Mesenchymal stem cell (in vitro differentiated cells and primary cell): ENCODE data around the gene FBXO3.

Source experiments
- DNase-seq: peaks from one replicate; pipeline ENCODE4 v3.0.0-alpha.2; 2013
- H2AFZ ChIP-seq: one replicate; pipeline ENCODE4 v1.6.1; 2013; ENCODE audit warnings: low read depth, mild to moderate bottlenecking, control low read depth, inconsistent platforms, low read length, moderate library complexity
- H2AK5ac ChIP-seq: 2 replicates; pipeline ENCODE4 v1.6.1; 2013; ENCODE audit warnings: low read length, moderate library complexity, mild to moderate bottlenecking, inconsistent platforms; ENCODE audit not compliant: severe bottlenecking
- H2BK120ac ChIP-seq: one replicate; pipeline ENCODE4 v1.6.1; 2013; ENCODE audit warnings: low read depth, mild to moderate bottlenecking, inconsistent platforms, low read length, moderate library complexity
- H2BK12ac ChIP-seq, 2 experiments: one replicate each; pipeline ENCODE4 v1.6.1; 2013; ENCODE audit warnings: inconsistent platforms in 2 of 2, low read length in 2 of 2, mild to moderate bottlenecking in 2 of 2, moderate library complexity in 2 of 2, control low read depth in 1 of 2
- H2BK15ac ChIP-seq: one replicate; pipeline ENCODE4 v1.6.1; 2013; ENCODE audit warnings: mild to moderate bottlenecking, low read depth, inconsistent platforms; ENCODE audit not compliant: poor library complexity, severe bottlenecking
- H2BK5ac ChIP-seq: 2 replicates; pipeline ENCODE4 v1.6.1; 2013; ENCODE audit warnings: low read depth, mild to moderate bottlenecking, low read length, control low read depth, inconsistent platforms; ENCODE audit not compliant: poor library complexity, severe bottlenecking
- H3K14ac ChIP-seq, 2 experiments: one replicate each; pipeline ENCODE4 v1.6.1; 2013; ENCODE audit warnings: inconsistent platforms in 2 of 2, low read length in 2 of 2, control low read depth in 1 of 2, mild to moderate bottlenecking in 1 of 2, moderate library complexity in 1 of 2
- H3K18ac ChIP-seq, 2 experiments: one replicate each; pipeline ENCODE4 v1.6.1; 2013; ENCODE audit warnings: inconsistent platforms in 2 of 2, low read length in 2 of 2, control low read depth in 1 of 2, low read depth in 1 of 2, mild to moderate bottlenecking in 1 of 2
- H3K23ac ChIP-seq, 2 experiments: one replicate each; pipeline ENCODE4 v1.6.1; 2013; ENCODE audit warnings: inconsistent platforms in 2 of 2, low read length in 2 of 2, mild to moderate bottlenecking in 2 of 2, moderate library complexity in 2 of 2, control low read depth in 1 of 2
- H3K27ac ChIP-seq: 2 replicates; pipeline ENCODE4 v1.5.1; 2013; ENCODE audit warnings: mild to moderate bottlenecking, moderate library complexity, low read length, control low read depth, inconsistent platforms; ENCODE audit not compliant: poor library complexity, severe bottlenecking
- H3K27me3 ChIP-seq, 2 experiments: 2 replicates each; pipeline versions ENCODE4 v1.6.1 to v1.7.0; 2013; ENCODE audit warnings: low read length in 2 of 2, mild to moderate bottlenecking in 2 of 2, moderate library complexity in 2 of 2, control low read depth in 1 of 2, inconsistent platforms in 1 of 2; ENCODE audit not compliant: control insufficient read depth in 1 of 2, insufficient read depth in 1 of 2
- H3K36me3 ChIP-seq, 2 experiments: 2 replicates each; pipeline versions ENCODE4 v1.6.1 to v1.7.0; 2013; ENCODE audit warnings: low read length in 2 of 2, control low read depth in 1 of 2, inconsistent platforms in 1 of 2, low read depth in 1 of 2, mild to moderate bottlenecking in 1 of 2; ENCODE audit not compliant: insufficient read depth in 2 of 2, control insufficient read depth in 1 of 2
- H3K4ac ChIP-seq, 2 experiments: one replicate each; pipeline ENCODE4 v1.6.1; 2013; ENCODE audit warnings: inconsistent platforms in 2 of 2, low read length in 2 of 2, mild to moderate bottlenecking in 2 of 2, moderate library complexity in 2 of 2, control low read depth in 1 of 2, low read depth in 1 of 2
- H3K4me1 ChIP-seq: 2 replicates; pipeline ENCODE4 v1.6.1; 2013; ENCODE audit warnings: low read depth, low read length, control low read depth; ENCODE audit not compliant: control insufficient read depth, insufficient read depth
- H3K4me2 ChIP-seq: 2 replicates; pipeline ENCODE4 v1.6.1; 2013; ENCODE audit warnings: low read length, mild to moderate bottlenecking, inconsistent platforms; ENCODE audit not compliant: poor library complexity, severe bottlenecking
- H3K4me3 ChIP-seq, 2 experiments: 2 replicates each; pipeline versions ENCODE4 v1.5.1 to v1.7.0; 2013; ENCODE audit warnings: low read length in 2 of 2, mild to moderate bottlenecking in 2 of 2, control low read depth in 1 of 2, low read depth in 1 of 2; ENCODE audit not compliant: insufficient read depth in 1 of 2
- H3K79me1 ChIP-seq: replicated peaks from 2 replicates; pipeline ENCODE4 v1.6.1; 2013; ENCODE audit warnings: mild to moderate bottlenecking, control low read depth, low read length, inconsistent platforms; ENCODE audit not compliant: poor library complexity, severe bottlenecking
- H3K9ac ChIP-seq: 2 replicates; pipeline ENCODE4 v1.7.0; 2013; ENCODE audit warnings: mild to moderate bottlenecking, low read length, moderate library complexity
- H3K9me3 ChIP-seq: 2 replicates; pipeline ENCODE4 v1.7.0; 2013; ENCODE audit warnings: mild to moderate bottlenecking, low read length; ENCODE audit not compliant: control insufficient read depth
- H4K8ac ChIP-seq: one replicate; pipeline ENCODE4 v1.6.1; 2013; ENCODE audit warnings: inconsistent platforms, mild to moderate bottlenecking, low read length, moderate library complexity
- H4K91ac ChIP-seq: one replicate; pipeline ENCODE4 v1.6.1; 2013; ENCODE audit warnings: mild to moderate bottlenecking, low read length, inconsistent platforms
- WGBS: methylation state at CpG from one replicate; pipeline ENCODE4 v1.1.7; 2013; ENCODE audit warnings: mixed read lengths; 5-methylcytosine and 5-hydroxymethylcytosine counted together

FBXO3 gene

DNA sequence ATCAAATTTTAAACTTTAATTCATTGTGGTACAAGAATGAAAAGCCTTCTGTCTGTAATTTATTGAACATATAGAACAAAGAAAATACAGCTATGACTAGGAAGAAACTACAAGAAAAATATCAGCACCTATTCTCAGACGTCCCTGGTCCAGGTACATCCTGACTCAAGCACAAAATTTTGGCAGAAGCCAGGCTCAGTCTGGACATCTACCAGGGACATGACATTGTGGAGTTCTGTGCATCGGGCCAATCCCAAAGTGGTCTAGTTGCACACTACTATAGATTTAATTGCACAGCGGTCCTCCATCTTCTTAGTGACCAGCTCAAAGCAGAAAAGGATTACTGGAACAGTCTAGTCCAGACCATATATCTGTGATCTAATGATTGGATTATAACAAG, 22.4 kb downstream of the FBXO3 start:
- over 99% methylated on average over 3 of the region's 3 CpGs for WGBS
- DNase-seq = no peak

DNA sequence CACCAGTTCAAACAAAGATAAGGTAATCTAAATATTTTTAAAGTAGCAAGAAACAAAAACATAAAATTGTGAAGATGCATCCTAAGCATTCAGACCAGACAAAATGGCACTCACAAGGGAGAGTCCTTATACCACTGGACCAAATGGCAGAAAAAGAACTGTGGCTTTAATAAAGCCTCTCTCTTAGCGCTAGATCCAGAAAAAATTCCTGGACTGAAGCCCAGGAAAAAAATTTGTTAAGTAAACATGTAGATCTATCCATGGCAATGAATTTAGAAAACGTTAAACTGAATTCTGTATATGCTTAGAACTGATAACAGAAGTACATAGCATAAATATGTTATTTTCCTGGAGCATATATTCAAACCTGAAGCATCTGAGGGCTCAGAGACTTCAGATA, 26.3 kb downstream of the FBXO3 start:
- Histone ChIP-seq H3K9ac (peak overlapping the region; percentile 9), H2BK12ac (no peak overlapping the region), H3K18ac (no peak overlapping the region), H3K4me1 (no peaks in the 10 kb centered on the region), H3K14ac (no peak overlapping the region), H2BK120ac (no peak overlapping the region), H3K4ac (no peak overlapping the region), H2BK5ac (no peak overlapping the region), H2AFZ (no peak overlapping the region), H2AK5ac (no peak overlapping the region), H3K79me1 (no peaks in the 10 kb centered on the region), H3K4me2 (no peak overlapping the region), H3K4me3 (no peak overlapping the region), H3K23ac (no peak overlapping the region), H4K8ac (no peak overlapping the region), H2BK15ac (no peak overlapping the region), H3K9me3 (no peaks in the 10 kb centered on the region), H3K27ac (no peak overlapping the region), H4K91ac (no peak overlapping the region), H3K36me3 (peaks cover 3 to 56% of the 10 kb centered on the region in 2 experiments), H3K27me3 (no peaks in the 10 kb centered on the region)
- peak; percentile 52 for DNase-seq
- WGBS = 100% methylated on average over 1 of the region's 2 CpGs

More for the DNA sequence above, 22.4 kb downstream of the FBXO3 start:
- H3K9ac ChIP-seq = no peak overlapping the region
- H3K36me3 ChIP-seq = peaks cover 4 to 59% of the 10 kb centered on the region in 2 experiments
- no peak overlapping the region for H2BK12ac ChIP-seq
- peaks cover 3% of the 10 kb centered on the region for H3K79me1 ChIP-seq
- no peak overlapping the region for H3K4ac ChIP-seq
- H3K4me2 ChIP-seq = no peak overlapping the region
- no peak overlapping the region for H2BK5ac ChIP-seq
- H3K27me3 ChIP-seq = no peaks in the 10 kb centered on the region
- no peak overlapping the region for H3K14ac ChIP-seq
- peaks cover 2% of the 10 kb centered on the region for H3K4me1 ChIP-seq
- H3K23ac ChIP-seq = no peak overlapping the region
- H2BK15ac ChIP-seq = no peak overlapping the region
- H3K4me3 ChIP-seq = no peak overlapping the region
- H4K91ac ChIP-seq = no peak overlapping the region
- H4K8ac ChIP-seq = no peak overlapping the region
- no peak overlapping the region for H3K18ac ChIP-seq
- no peak overlapping the region for H3K27ac ChIP-seq
- H2BK120ac ChIP-seq = no peak overlapping the region
- H2AFZ ChIP-seq = no peak overlapping the region
- no peak overlapping the region for H2AK5ac ChIP-seq
- H3K9me3 ChIP-seq = no peaks in the 10 kb centered on the region

- no peak overlapping the region for H3K23ac ChIP-seq
- no peaks in the 10 kb centered on the region for H3K79me1 ChIP-seq
- H3K27me3 ChIP-seq = no peaks in the 10 kb centered on the region
- no peak overlapping the region for H4K8ac ChIP-seq
- DNase-seq = no peak
- no peaks in the 10 kb centered on the region for H3K4me1 ChIP-seq
- H2BK15ac ChIP-seq = no peak overlapping the region
- H2AFZ ChIP-seq = no peak overlapping the region
- no peak overlapping the region for H2BK120ac ChIP-seq
- no peak overlapping the region for H3K4me2 ChIP-seq
- H3K14ac ChIP-seq = no peak overlapping the region
- peaks cover 6 to 33% of the 10 kb centered on the region in 2 experiments for H3K36me3 ChIP-seq
- no peak overlapping the region for H2BK5ac ChIP-seq
- H3K4ac ChIP-seq = no peak overlapping the region
- H2BK12ac ChIP-seq = no peak overlapping the region
- H2AK5ac ChIP-seq = no peak overlapping the region
- no peak overlapping the region for H3K4me3 ChIP-seq
- no peak overlapping the region for H3K27ac ChIP-seq
- no peak overlapping the region for H4K91ac ChIP-seq
- no peaks in the 10 kb centered on the region for H3K9me3 ChIP-seq
- H3K18ac ChIP-seq = no peak overlapping the region
- 93% methylated on average over 5 of the region's 5 CpGs for WGBS
- H3K9ac ChIP-seq = no peak overlapping the region
Observed at GRCh38 chr11:33743291-33743690, 31.0 kb downstream of the FBXO3 start.

DNA sequence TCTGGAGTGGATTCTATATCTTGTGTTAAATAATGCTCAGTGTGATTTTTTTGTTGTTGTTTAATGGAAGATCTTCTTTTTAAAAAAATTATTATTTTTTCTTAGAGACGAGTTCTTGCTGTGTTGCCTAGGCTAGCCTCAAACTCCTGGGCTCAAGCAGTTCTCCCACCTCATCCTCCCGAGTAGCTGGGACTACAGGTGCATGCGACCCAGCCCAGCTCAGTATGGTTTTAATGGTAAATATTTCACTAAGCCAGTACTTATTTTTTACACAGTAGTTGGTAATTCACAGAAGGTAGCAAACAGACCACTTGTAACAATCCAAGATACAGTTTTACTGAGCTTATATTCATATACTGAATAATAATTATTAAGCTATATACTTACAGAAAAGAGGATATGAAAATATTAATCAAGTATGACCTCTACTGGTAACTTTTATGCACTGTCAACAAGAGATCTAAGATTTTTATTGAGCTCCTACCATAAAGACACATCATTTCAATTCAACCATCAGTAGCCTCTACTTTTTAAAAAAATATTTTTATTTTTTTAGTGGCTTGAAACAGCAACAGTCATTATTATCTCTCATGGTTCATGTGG, 32.0 kb downstream of the FBXO3 start:
- Histone ChIP-seq H3K4ac (no peak overlapping the region), H4K91ac (no peak overlapping the region), H3K36me3 (peaks cover 6 to 31% of the 10 kb centered on the region in 2 experiments), H3K27ac (no peak overlapping the region), H3K9ac (no peak overlapping the region), H3K4me2 (no peak overlapping the region), H3K18ac (no peak overlapping the region), H2BK5ac (no peak overlapping the region), H2BK15ac (no peak overlapping the region), H2AK5ac (no peak overlapping the region), H2AFZ (no peak overlapping the region), H3K27me3 (no peaks in the 10 kb centered on the region), H2BK120ac (no peak overlapping the region), H2BK12ac (no peak overlapping the region), H3K9me3 (no peaks in the 10 kb centered on the region), H3K14ac (no peak overlapping the region), H3K4me1 (no peaks in the 10 kb centered on the region), H3K79me1 (no peaks in the 10 kb centered on the region), H3K4me3 (no peak overlapping the region), H3K23ac (no peak overlapping the region), H4K8ac (no peak overlapping the region)
- no CpG with 5 or more reads among the region's 3 CpGs for WGBS
- peak; percentile 36 for DNase-seq
